NCI-H146 treated with DMSO at 0.1 percent for 48 hours (cell line): ENCODE data around the gene EVL.

ENCODE experiments used
- DNase-seq: peaks from one replicate; lab custom pipeline; 2025; ENCODE audit not compliant: unreplicated experiment; lab: John Stamatoyannopoulos, UW

Gene EVL

GRCh38 chr14:100065942-100066574 is 836 bp downstream of the EVL start:
- no peak for DNase-seq

GRCh38 chr14:100066962-100067361 is 1.7 kb downstream of the EVL start:
- DNase-seq, result no peak

GRCh38 chr14:100067481-100067880 is 2.3 kb downstream of the EVL start:
- no peak for DNase-seq

- no peak for DNase-seq
Observed at GRCh38 chr14:100067971-100068959, 3.0 kb downstream of the EVL start.

GRCh38 chr14:100069161-100069800 is 4.1 kb downstream of the EVL start:
- DNase-seq, result no peak

- DNase-seq, result no peak
Observed at GRCh38 chr14:100070310-100070709, 5.1 kb downstream of the EVL start.

GRCh38 chr14:100071545-100071944 is 6.3 kb downstream of the EVL start:
- no peak for DNase-seq

- DNase-seq, result no peak
Observed at GRCh38 chr14:100072783-100073346, 7.6 kb downstream of the EVL start.

- DNase-seq, result no peak
Observed at GRCh38 chr14:100073576-100074430, 8.6 kb downstream of the EVL start.

GRCh38 chr14:100074431-100075100 is 9.3 kb downstream of the EVL start:
- no peak for DNase-seq

- no peak for DNase-seq
Observed at GRCh38 chr14:100075681-100076080, 10.5 kb downstream of the EVL start.

- no peak for DNase-seq
Observed at GRCh38 chr14:100076133-100076532, 10.9 kb downstream of the EVL start.

GRCh38 chr14:100076606-100077005 is 11.4 kb downstream of the EVL start:
- DNase-seq, result no peak

GRCh38 chr14:100077441-100077840 is 12.2 kb downstream of the EVL start:
- DNase-seq, result no peak

GRCh38 chr14:100078216-100078803 is 13.1 kb downstream of the EVL start:
- no peak for DNase-seq

- no peak for DNase-seq
Observed at GRCh38 chr14:100078997-100079725, 13.9 kb downstream of the EVL start.

- DNase-seq, result no peak
Observed at GRCh38 chr14:100079726-100080005, 14.4 kb downstream of the EVL start.

GRCh38 chr14:100080206-100080605 is 15.0 kb downstream of the EVL start:
- no peak for DNase-seq

- DNase-seq, result no peak
Observed at GRCh38 chr14:100081997-100082625, 16.9 kb downstream of the EVL start.
